GM21526 (cell line): ENCODE data around the gene ARHGAP35.
"Not testable (repeated sequence)": the region's sequence is repeated elsewhere in the genome, so short reads cannot be mapped to it uniquely, and the experiment has no call there.

Experiments used
- ATAC-seq: cut with Tn5 transposase; IDR thresholded peaks from one replicate; pipeline ENCODE4 v1.9.1; 2021; ENCODE audit warnings: moderate library complexity; ENCODE audit not compliant: unreplicated experiment, low FRiP score

Gene ARHGAP35

GRCh38 chr19:46867170-46867569 is 6.4 kb downstream of the ARHGAP35 start:
- no peak for ATAC-seq

- no peak for ATAC-seq
These were observed 7.4 kb downstream of the ARHGAP35 start for GRCh38 chr19:46868025-46868802.

- not testable (repeated sequence) for ATAC-seq
These were observed 10.4 kb downstream of the ARHGAP35 start for GRCh38 chr19:46871173-46871572.

GRCh38 chr19:46872967-46873366 is 12.2 kb downstream of the ARHGAP35 start:
- ATAC-seq, result no peak

GRCh38 chr19:46875234-46875633 is 14.4 kb downstream of the ARHGAP35 start:
- ATAC-seq, result no peak

- no peak for ATAC-seq
These were observed 14.9 kb downstream of the ARHGAP35 start for GRCh38 chr19:46875657-46876056.

- ATAC-seq, result no peak
These were observed 18.0 kb downstream of the ARHGAP35 start for GRCh38 chr19:46878613-46879375.

- ATAC-seq, result no peak
These were observed 19.6 kb downstream of the ARHGAP35 start for GRCh38 chr19:46880431-46880830.

GRCh38 chr19:46881092-46881491 is 20.3 kb downstream of the ARHGAP35 start:
- no peak for ATAC-seq

GRCh38 chr19:46882034-46882433 is 21.2 kb downstream of the ARHGAP35 start:
- no peak for ATAC-seq

- ATAC-seq, result not testable (repeated sequence)
These were observed 22.0 kb downstream of the ARHGAP35 start for GRCh38 chr19:46882751-46883150.

- no peak for ATAC-seq
These were observed 24.6 kb downstream of the ARHGAP35 start for GRCh38 chr19:46885411-46885810.

- no peak for ATAC-seq
These were observed 25.9 kb downstream of the ARHGAP35 start for GRCh38 chr19:46886546-46887239.

- no peak for ATAC-seq
These were observed 26.5 kb downstream of the ARHGAP35 start for GRCh38 chr19:46887240-46887782.

- no peak for ATAC-seq
These were observed 29.8 kb downstream of the ARHGAP35 start for GRCh38 chr19:46890423-46891170.

GRCh38 chr19:46892252-46893179 is 31.7 kb downstream of the ARHGAP35 start:
- ATAC-seq, result no peak

- no peak for ATAC-seq
These were observed 35.4 kb downstream of the ARHGAP35 start for GRCh38 chr19:46896076-46896794.

GRCh38 chr19:46898731-46899130 is 37.9 kb downstream of the ARHGAP35 start:
- no peak for ATAC-seq

- ATAC-seq, result no peak
These were observed 39.5 kb downstream of the ARHGAP35 start for GRCh38 chr19:46900341-46900740.
